Tibial nerve (tissue), 4 donors: ENCODE results near the gene DLGAP3. TPM values are rescaled to one million over a fixed set of nuclear protein-coding genes. Genes with fewer than 3 reads are reported as not detected.
"Not testable (repeated sequence)": the region's sequence is repeated elsewhere in the genome, so short reads cannot be mapped to it uniquely, and the experiment has no call there.

Experiments used
- DNase-seq, 2 donors: peaks; one replicate each; pipeline ENCODE4 v3.0.0-alpha.2; 2019; ENCODE audit warnings: low spot score in 2 of 2
- H3K27ac ChIP-seq, 4 donors: fragments of 200-600 bp; sonication (generic) in 3 of 4; one replicate each; pipeline ENCODE4 v1.5.1; 2017 to 2019; ENCODE audit warnings: mild to moderate bottlenecking in 1 of 4
- H3K27me3 ChIP-seq, 2 donors: fragments of 200-600 bp; sonication (generic) in 1 of 2; one replicate each; pipeline versions ENCODE4 v1.5.1 to v1.6.0; 2017 to 2019
- H3K36me3 ChIP-seq, 3 donors: fragments of 200-600 bp; sonication (generic); one replicate each; pipeline ENCODE4 v1.5.1; 2018 to 2019
- H3K4me1 ChIP-seq, 4 donors: fragments of 200-600 bp; sonication (generic) in 3 of 4; one replicate each; pipeline ENCODE4 v1.5.1; 2017 to 2019
- H3K4me3 ChIP-seq, 4 donors: fragments of 200-600 bp; sonication (generic) in 3 of 4; one replicate each; pipeline ENCODE4 v1.5.1; 2017 to 2019; ENCODE audit warnings: mild to moderate bottlenecking in 1 of 4, moderate library complexity in 1 of 4
- H3K9me3 ChIP-seq, 4 donors: fragments of 200-600 bp; sonication (generic) in 3 of 4; one replicate each; pipeline ENCODE4 v1.5.1; 2017 to 2019
- CTCF ChIP-seq, 5 experiments: fragments of 200-600 bp in 3 of 5; fragments of 450-650 bp in 2 of 5; sonication (generic) in 3 of 5; IDR thresholded peaks; one replicate each; pipeline ENCODE4 v1.5.1; 2016 to 2019; ENCODE audit warnings: antibody characterized with exemption in 5 of 5, mild to moderate bottlenecking in 3 of 5, moderate library complexity in 2 of 5
- EP300 ChIP-seq, 2 donors: sonication (generic); formaldehyde crosslinking; IDR thresholded peaks; one replicate each; pipeline ENCODE4 v1.6.1; 2017; ENCODE audit warnings: antibody characterized with exemption in 2 of 2, mild to moderate bottlenecking in 1 of 2
- POLR2A ChIP-seq, 2 donors: fragments of 450-650 bp; IDR thresholded peaks; one replicate each; pipeline ENCODE4 v1.6.1; 2017; ENCODE audit warnings: antibody characterized with exemption in 2 of 2, mild to moderate bottlenecking in 2 of 2, moderate library complexity in 2 of 2
- WGBS, 2 donors: methylation state at CpG; one replicate each; pipeline ENCODE4 v1.1.5; 2018; 5-methylcytosine and 5-hydroxymethylcytosine counted together
- total RNA-seq, 4 donors: library from RNA; depleted of rRNA; stranded (reverse); fragments of >200 nt; gene quantifications; one replicate each; pipeline ENCODE4 v1.1.0, GENCODE V29; 2016

DLGAP3 gene
- total RNA-seq, 4 donors from 2014 or later = 0.42 to 0.87 (median 0.78) TPM; not detected in 1

GRCh38 chr1:34970220-34970735 is 40.8 kb upstream of the DLGAP3 start:
- WGBS, 2 donors = 84 to 87% methylated on average over 5 of the region's 5 CpGs
- no peak overlapping the region for H3K27ac ChIP-seq
- TF ChIP-seq CTCF (IDR thresholded peaks at IDR 0.05) (no peak), EP300 (IDR thresholded peaks at IDR 0.05) (no peak), POLR2A (IDR thresholded peaks at IDR 0.05) (no peak)
- no peaks in the 10 kb centered on the region for H3K4me1 ChIP-seq
- H3K36me3 ChIP-seq = no peaks in the 10 kb centered on the region
- H3K9me3 ChIP-seq = peaks cover 0 to 5% (median 0%) of the 10 kb centered on the region in 4 donors
- no peak overlapping the region for H3K4me3 ChIP-seq
- H3K27me3 ChIP-seq = no peaks in the 10 kb centered on the region
- DNase-seq = no peak

GRCh38 chr1:34968297-34968696 is 38.8 kb upstream of the DLGAP3 start:
- H3K27me3 ChIP-seq, H3K9me3 ChIP-seq, H3K27ac ChIP-seq, H3K4me3 ChIP-seq, DNase-seq, H3K4me1 ChIP-seq, H3K36me3 ChIP-seq: not testable (repeated sequence)
- WGBS, 2 donors = 86% methylated on average over 3 of the region's 3 CpGs

GRCh38 chr1:34967672-34968071 is 38.2 kb upstream of the DLGAP3 start:
- not testable (repeated sequence) for H3K27ac ChIP-seq, H3K9me3 ChIP-seq, DNase-seq, H3K4me1 ChIP-seq, H3K27me3 ChIP-seq, H3K4me3 ChIP-seq, H3K36me3 ChIP-seq
- WGBS, 2 donors = no CpG with 5 or more reads among the region's 36 CpGs

DNA sequence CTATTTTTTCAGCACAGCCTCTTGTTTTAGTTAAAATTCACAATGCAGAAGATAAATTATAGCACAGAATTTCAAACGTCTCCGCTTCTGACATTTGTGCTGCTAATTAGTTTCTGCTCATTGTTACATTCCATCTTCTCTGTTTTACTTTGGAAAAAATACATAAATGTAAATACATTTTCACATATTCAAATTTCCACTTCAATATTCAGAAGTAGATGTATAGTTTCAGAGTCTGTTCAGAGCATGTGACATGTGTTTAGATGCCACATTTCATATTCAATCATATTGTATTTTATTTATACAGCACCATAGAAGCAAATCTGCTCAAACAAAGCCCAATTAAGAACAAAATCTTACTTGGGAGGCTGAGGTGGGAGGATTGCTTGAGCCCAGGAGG is 36.1 kb upstream of the DLGAP3 start:
- Histone ChIP-seq H3K9me3 (peaks cover 0 to 5% (median 0%) of the 10 kb centered on the region in 4 donors), H3K36me3 (no peaks in the 10 kb centered on the region), H3K27me3 (no peaks in the 10 kb centered on the region), H3K4me3 (no peak overlapping the region), H3K4me1 (no peaks in the 10 kb centered on the region), H3K27ac (no peak overlapping the region)
- WGBS, 2 donors = 84 to 85% methylated on average over 2 of the region's 2 CpGs
- TF ChIP-seq POLR2A (IDR thresholded peaks at IDR 0.05) (no peak), EP300 (IDR thresholded peaks at IDR 0.05) (no peak), CTCF (IDR thresholded peaks at IDR 0.05) (no peak)
- DNase-seq = no peak

DNA sequence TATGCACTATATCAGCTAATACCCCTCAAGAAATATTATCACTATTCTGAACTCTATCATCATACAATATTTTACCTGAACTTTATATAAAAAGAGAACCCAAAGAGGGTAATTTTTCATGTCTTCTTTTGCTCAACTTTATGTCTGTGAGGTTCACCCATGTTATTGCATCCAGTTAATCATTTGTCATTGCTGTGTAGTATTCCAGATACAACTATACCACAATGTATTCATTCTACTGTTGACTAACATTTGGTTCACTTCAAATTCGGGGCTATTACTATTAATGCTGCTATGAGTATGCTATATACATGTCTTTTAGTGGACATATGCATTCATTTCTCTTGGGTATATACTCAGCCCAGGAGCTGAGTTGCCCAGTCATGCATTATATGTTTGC is 21.0 kb upstream of the DLGAP3 start:
- Histone ChIP-seq H3K36me3 (no peaks in the 10 kb centered on the region), H3K4me3 (no peak overlapping the region), H3K27ac (no peak overlapping the region), H3K9me3 (no peaks in the 10 kb centered on the region), H3K4me1 (no peaks in the 10 kb centered on the region), H3K27me3 (no peaks in the 10 kb centered on the region)
- 24 to 49% methylated on average over 1 of the region's 1 CpG for WGBS, 2 donors
- TF ChIP-seq CTCF (IDR thresholded peaks at IDR 0.05) (no peak), EP300 (IDR thresholded peaks at IDR 0.05) (no peak), POLR2A (IDR thresholded peaks at IDR 0.05) (no peak)
- DNase-seq = no peak

DNA sequence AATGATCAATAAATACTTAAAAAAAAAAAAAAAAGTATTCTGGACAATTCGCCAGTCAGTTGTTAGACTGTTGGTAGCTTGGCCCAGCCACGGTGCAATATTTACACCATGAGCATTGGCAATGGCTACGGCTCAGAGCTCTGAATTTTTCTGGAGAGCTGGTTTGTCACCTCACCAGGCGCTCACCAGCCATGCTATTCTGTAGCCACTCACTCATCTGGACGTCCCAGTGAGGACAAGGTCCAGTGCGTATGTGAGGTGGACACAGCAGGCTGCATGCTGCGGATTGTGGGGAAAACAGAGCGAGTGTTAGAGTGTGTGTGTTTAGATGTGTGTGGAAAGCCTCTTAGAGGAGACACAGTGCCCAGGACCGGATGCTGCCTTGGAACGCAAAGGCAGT is 19.3 kb upstream of the DLGAP3 start:
- not testable (repeated sequence) for H3K9me3 ChIP-seq, H3K27me3 ChIP-seq, H3K4me3 ChIP-seq, H3K27ac ChIP-seq, H3K36me3 ChIP-seq, DNase-seq, H3K4me1 ChIP-seq
- 87 to 88% methylated on average over 10 of the region's 10 CpGs for WGBS, 2 donors

DNA sequence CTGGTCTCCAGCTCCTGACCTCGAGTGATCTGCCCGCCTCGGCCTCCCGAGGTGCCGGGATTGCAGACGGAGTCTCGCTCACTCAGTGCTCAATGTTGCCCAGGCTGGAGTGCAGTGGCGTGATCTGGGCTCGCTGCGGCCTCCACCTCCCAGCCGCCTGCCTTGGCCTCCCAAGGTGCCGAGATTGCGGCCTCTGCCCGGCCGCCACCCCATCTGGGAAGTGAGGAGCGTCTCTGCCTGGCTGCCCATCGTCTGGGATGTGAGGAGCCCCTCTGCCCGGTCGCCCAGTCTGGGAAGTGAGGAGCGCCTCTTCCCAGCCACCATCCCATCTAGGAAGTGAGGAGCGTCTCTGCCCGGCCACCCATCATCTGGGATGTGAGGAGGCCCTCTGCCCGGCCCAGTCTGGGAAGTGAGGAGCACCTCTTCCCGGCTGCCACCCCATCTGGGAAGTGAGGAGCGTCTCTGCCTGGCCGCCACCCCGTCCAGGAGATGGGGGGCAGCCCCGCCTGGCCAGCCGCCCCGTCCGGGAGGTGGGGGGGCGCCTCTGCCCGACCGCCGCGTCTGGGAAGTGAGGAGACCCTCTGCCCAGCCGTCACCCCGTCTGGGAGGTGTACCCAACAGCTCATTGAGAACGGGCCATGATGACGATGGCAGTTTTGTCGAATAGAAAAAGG is 18.3 kb upstream of the DLGAP3 start:
- DNase-seq, H3K27ac ChIP-seq, H3K36me3 ChIP-seq, H3K4me3 ChIP-seq, H3K4me1 ChIP-seq, H3K9me3 ChIP-seq, H3K27me3 ChIP-seq: not testable (repeated sequence)
- WGBS, 2 donors = 92 to 96% methylated on average over 34 of the region's 41 CpGs
